K562 (cell line): ENCODE results near the gene MYB. TPM values are rescaled to one million over a fixed set of nuclear protein-coding genes. Genes with fewer than 3 reads are reported as not detected.

ENCODE experiments used
- ATAC-seq: fragments of 200-7000 bp; cut with Tn5 transposase; 3 replicates; pipeline ENCODE4 v1.9.1; 2020; ENCODE audit warnings: moderate library complexity
- BruUV-seq: library from RNA; stranded (reverse); fragments of 400-500 nt; replicated peaks from 2 replicates; lab custom pipeline; 2021; lab: Mats Ljungman, UMichigan
- CTCF ChIA-PET: fragments of 300-600 bp; formaldehyde crosslinking; extraction: SDS; loops from one replicate; lab custom pipeline; 2021; ENCODE audit warnings: low intra/inter-chr PET ratio; lab: Yijun Ruan, JAX
- POLR2A ChIA-PET: fragments of 300-600, 350-650 bp; sonication (Branson Sonifier 250); formaldehyde crosslinking; extraction: SDS; loops from one replicate; lab custom pipeline; 2021; ENCODE audit warnings: antibody characterized with exemption, inconsistent platforms; lab: Yijun Ruan, JAX
- DNase-seq, 4 experiments: peaks; one replicate each; pipeline versions ENCODE4 v3.0.0 to v3.0.0-alpha.2; 2011 to 2018; ENCODE audit warnings: low spot score in 3 of 4, mixed read lengths in 3 of 4; ENCODE audit errors: extremely low read depth in 1 of 4
- FAIRE-seq: peaks from 2 replicates; lab custom pipeline; 2011; peaks lifted over from hg19 to GRCh38; lab: Jason Lieb, UNC
- H2AFZ ChIP-seq: 2 replicates; pipeline ENCODE4 v1.6.0; 2011; ENCODE audit warnings: low read depth, low read length, control low read depth, inconsistent platforms
- H3K27ac ChIP-seq: fragments of 200-600 bp; 3 replicates; pipeline ENCODE4 v1.8.0; 2011; ENCODE audit warnings: low read depth, mild to moderate bottlenecking, control low read depth, inconsistent platforms, low read length, moderate library complexity, mixed read lengths; ENCODE audit errors: extremely low read depth
- H3K27me3 ChIP-seq, 2 experiments: fragments of 300-600 bp in 1 of 2; 2 replicates in 1 of 2; 3 replicates in 1 of 2; pipeline versions ENCODE4 v1.6.0 to v1.8.0; 2011; ENCODE audit warnings: inconsistent platforms in 2 of 2, low read length in 2 of 2, mild to moderate bottlenecking in 1 of 2, mixed read lengths in 1 of 2, moderate library complexity in 1 of 2; ENCODE audit not compliant: control insufficient read depth in 2 of 2, insufficient read depth in 2 of 2
- H3K36me3 ChIP-seq: fragments of 300-600 bp; 3 replicates; pipeline ENCODE4 v1.8.0; 2011; ENCODE audit warnings: mild to moderate bottlenecking, low read length, inconsistent platforms; ENCODE audit not compliant: control insufficient read depth, insufficient read depth
- H3K4me1 ChIP-seq, 2 experiments: fragments of 200-600 bp in 1 of 2; replicated peaks in 1 of 2; 2 replicates in 1 of 2; 3 replicates in 1 of 2; pipeline versions ENCODE4 v1.5.1 to v1.8.0; 2011; ENCODE audit warnings: inconsistent platforms in 2 of 2, low read length in 2 of 2, mild to moderate bottlenecking in 1 of 2, mixed read lengths in 1 of 2, moderate library complexity in 1 of 2; ENCODE audit not compliant: control insufficient read depth in 2 of 2, insufficient read depth in 2 of 2
- H3K4me2 ChIP-seq: 2 replicates; pipeline ENCODE4 v1.6.1; 2011; ENCODE audit warnings: low read length, control low read depth, inconsistent platforms, mixed read lengths; ENCODE audit not compliant: insufficient read depth
- H3K4me3 ChIP-seq: fragments of 200-600 bp; sonication (generic), shearing (Covaris generic); 2 replicates; pipeline ENCODE4 v1.5.1; 2016; ENCODE audit warnings: control low read depth, inconsistent platforms
- H3K79me2 ChIP-seq: fragments of 200-600 bp; 3 replicates; pipeline ENCODE4 v1.8.0; 2011; ENCODE audit warnings: low read length, inconsistent platforms; ENCODE audit not compliant: control insufficient read depth, insufficient read depth
- H3K9ac ChIP-seq, 2 experiments: 2 replicates each; pipeline versions ENCODE4 v1.6.0 to v1.6.1; 2011; ENCODE audit warnings: low read depth in 2 of 2, low read length in 2 of 2, control low read depth in 1 of 2, inconsistent platforms in 1 of 2, mild to moderate bottlenecking in 1 of 2, mixed read lengths in 1 of 2; ENCODE audit not compliant: insufficient read depth in 1 of 2
- H3K9me1 ChIP-seq: one replicate; pipeline ENCODE4 v1.6.0; 2011; ENCODE audit warnings: inconsistent platforms, mild to moderate bottlenecking, low read length, moderate library complexity; ENCODE audit not compliant: control insufficient read depth, insufficient read depth
- H3K9me3 ChIP-seq: replicated peaks from 2 replicates; pipeline ENCODE4 v1.5.1; 2011; ENCODE audit warnings: low read depth, low read length, inconsistent platforms; ENCODE audit not compliant: control insufficient read depth, insufficient read depth
- H4K20me1 ChIP-seq: replicated peaks from 2 replicates; pipeline ENCODE4 v1.6.1; 2011; ENCODE audit warnings: low read length, inconsistent platforms, mixed read lengths; ENCODE audit not compliant: control insufficient read depth, insufficient read depth
- CBFA2T3 ChIP-seq: fragments of 450-650 bp; IDR thresholded peaks from 2 replicates; pipeline ENCODE4 v1.6.1; 2017
- CREM ChIP-seq: IDR thresholded peaks from 2 replicates; pipeline ENCODE4 v1.6.1; 2014; ENCODE audit warnings: antibody characterized with exemption, low read depth
- DMBX1 ChIP-seq: fragments of 250-450 bp; sonication (Bioruptor Pico); IDR thresholded peaks from 2 replicates; pipeline ENCODE4 v1.8.0; 2022; ENCODE audit warnings: inconsistent platforms, mild to moderate bottlenecking, moderate library complexity, borderline replicate concordance
- EHMT2 ChIP-seq: fragments of 450-650 bp; IDR thresholded peaks from 2 replicates; pipeline ENCODE4 v1.6.1; 2018; ENCODE audit warnings: antibody characterized with exemption
- GABPA ChIP-seq: fragments of 200-800 bp; sonication (Bioruptor generic); conservative IDR thresholded peaks from 2 replicates; pipeline ENCODE4 v1.6.1; 2016; ENCODE audit warnings: low read depth, missing genetic modification characterization, missing compliant biosample characterization
- JUND ChIP-seq, 2 experiments: IDR thresholded peaks; 2 replicates in 1 of 2; 3 replicates in 1 of 2; pipeline ENCODE4 v1.6.1; 2011; ENCODE audit warnings: borderline replicate concordance in 2 of 2, low read depth in 2 of 2, low read length in 2 of 2, improper control_type of control experiment in 1 of 2, missing biosample characterization in 1 of 2, missing genetic modification characterization in 1 of 2, missing genetic modification reagents in 1 of 2
- MAFK ChIP-seq: IDR thresholded peaks from 2 replicates; pipeline ENCODE4 v1.6.1; 2011; ENCODE audit warnings: low read length, improper control_type of control experiment
- NFE2L1 ChIP-seq: fragments of 450-650 bp; IDR thresholded peaks from 2 replicates; pipeline ENCODE4 v1.6.1; 2016; ENCODE audit warnings: missing genetic modification characterization, low read depth, mild to moderate bottlenecking, missing compliant biosample characterization, moderate library complexity, borderline replicate concordance
- POLR2B ChIP-seq: fragments of 450-650 bp; IDR thresholded peaks from 2 replicates; pipeline ENCODE4 v1.6.1; 2018; ENCODE audit warnings: low read depth; ENCODE audit not compliant: partially characterized antibody
- SMARCA5 ChIP-seq: fragments of 450-650 bp; IDR thresholded peaks from 2 replicates; pipeline ENCODE4 v1.6.1; 2016
- SPI1 ChIP-seq: IDR thresholded peaks from 2 replicates; pipeline ENCODE4 v1.6.1; 2011; ENCODE audit warnings: low read depth, low read length, control low read depth, borderline replicate concordance
- TFAM ChIP-seq: fragments of 250-450 bp; sonication (Bioruptor Pico); conservative IDR thresholded peaks from 2 replicates; pipeline ENCODE4 v1.5.0; 2021; ENCODE audit warnings: mild to moderate bottlenecking, moderate library complexity
- WHSC1 ChIP-seq: IDR thresholded peaks from one replicate; pipeline ENCODE4 v1.6.1; 2012; ENCODE audit warnings: low read length, control low read depth, inconsistent platforms
- ZKSCAN3 ChIP-seq: fragments of 250-450 bp; sonication (Bioruptor Pico); IDR thresholded peaks from 2 replicates; pipeline ENCODE4 v1.4.0; 2020
- ZNF436 ChIP-seq: fragments of 250-450, 450-650 bp; sonication (Bioruptor Pico); formaldehyde crosslinking; IDR thresholded peaks from 2 replicates; pipeline ENCODE4 v1.7.0; 2020; ENCODE audit warnings: mild to moderate bottlenecking
- WGBS: fragments of 100-300 bp; shearing (Covaris generic); methylation state at CpG from one replicate; pipeline ENCODE4 v1.1.6; 2016; ENCODE audit warnings: low coverage, mixed read lengths; ENCODE audit not compliant: insufficient coverage; ENCODE audit errors: missing lambda C conversion rate; 5-methylcytosine and 5-hydroxymethylcytosine counted together
- in situ Hi-C: fragments of 300-500 bp; cut with MboI; formaldehyde crosslinking; loops from 4 replicates; pipeline ENCODE4 v1.15.0; 2018; ENCODE audit warnings: inconsistent platforms, mixed read lengths
- intact Hi-C: fragments of 100-400 bp; cut with micrococcal nuclease; formaldehyde crosslinking; loops from 2 replicates; pipeline ENCODE4 v1.14.2; 2022
- polyA plus RNA-seq, 8 experiments: library from polyadenylated mRNA; depleted of rRNA in 4 of 8; stranded (reverse) in 5 of 8; unstranded in 3 of 8; fragments of >200 nt; fragmentation: Nextera tagmentation in 2 of 8; fragmentation: Illumina TruSeq in 1 of 8; extraction: Ambion mirVana in 2 of 8; extraction: Trizol in 1 of 8; gene quantifications; 2 replicates each; pipeline versions ENCODE4 v1.2.1 to v1.2.3, GENCODE V29; 2011 to 2014; ENCODE audit warnings: inconsistent platforms in 1 of 8, missing spikeins in 1 of 8
- total RNA-seq, 7 experiments: library from RNA; depleted of rRNA in 6 of 7; stranded (reverse); fragments of >200 nt in 6 of 7; fragmentation: Illumina TruSeq in 2 of 7; extraction: Trizol in 2 of 7; gene quantifications; 2 replicates each; pipeline versions ENCODE4 v1.2.1 to v1.2.3, GENCODE V29; 2011 to 2021; ENCODE audit warnings: low replicate concordance in 1 of 7
- TF ChIP-seq, protein P1 (sequence below), 3 experiments: IDR thresholded peaks in 2 of 3; conservative IDR thresholded peaks in 1 of 3; 2 replicates each; pipeline ENCODE4 v1.5.1; 2011 to 2012; ENCODE audit warnings: low read length in 3 of 3, mild to moderate bottlenecking in 3 of 3, control low read depth in 2 of 3, improper control_type of control experiment in 1 of 3, inconsistent platforms in 1 of 3, low read depth in 1 of 3, mixed read lengths in 1 of 3, moderate library complexity in 1 of 3; ENCODE audit not compliant: insufficient read depth in 2 of 3

MYB gene
- total and polyA plus RNA-seq, 9 of the 15 experiments (the other 6 are each of a cell fraction or from before 2014, with no cell fraction given), result 35.8 to 218 (median 140) TPM

DNA sequence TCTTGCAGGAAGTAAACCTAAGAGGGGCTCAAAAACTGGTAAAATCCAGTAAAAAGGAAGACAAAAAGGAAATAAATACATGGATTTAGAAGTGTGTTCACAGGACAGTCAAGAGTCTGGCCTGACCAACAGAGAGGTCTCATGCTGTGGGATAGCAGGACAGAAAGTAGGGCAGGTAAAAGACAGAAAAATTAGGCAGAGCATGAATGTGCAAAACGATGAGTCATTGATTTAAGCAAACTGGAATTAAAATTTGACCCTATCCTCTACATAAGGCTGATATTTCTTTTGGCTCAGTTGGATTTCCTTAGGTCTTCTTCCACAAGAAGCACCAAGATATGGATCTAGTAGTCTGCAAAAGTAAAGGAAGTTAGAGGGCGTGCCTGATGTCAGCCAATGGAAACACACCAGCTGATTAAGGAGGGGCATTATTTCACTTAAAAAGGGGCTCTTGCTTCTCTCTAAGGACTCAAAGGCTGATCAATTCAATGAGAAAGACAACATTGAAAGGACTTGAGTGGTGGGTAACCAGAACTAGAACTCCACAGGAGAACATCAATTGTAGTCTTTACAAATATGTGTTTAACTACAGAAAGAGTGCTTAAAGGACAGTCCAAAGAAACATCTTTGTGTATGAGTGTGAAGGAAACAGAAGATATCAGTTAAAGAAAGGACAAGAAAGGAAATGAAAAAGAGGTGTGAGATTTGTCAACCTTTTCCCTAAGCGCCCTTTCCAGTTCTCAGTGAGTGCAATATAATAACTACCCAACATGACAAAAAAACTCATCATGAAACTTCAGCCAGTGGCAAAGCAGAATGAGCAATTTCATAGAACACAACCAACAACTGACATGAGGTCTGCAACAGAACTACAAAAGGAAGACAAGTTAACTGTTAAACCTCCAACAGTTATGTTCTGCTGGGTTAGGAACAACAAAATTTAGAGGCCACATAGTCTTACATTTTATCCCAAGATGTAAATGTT is 19.4 kb upstream of the MYB start (continued):
- TF ChIP-seq ZNF436 (no peak), JUND (IDR thresholded peaks at IDR 0.05; ENCODE audit: borderline replicate concordance, low read depth, low read length) (peak; percentile 13; the same call in 1 of the 2 replicates), JUND (tag; IDR thresholded peaks at IDR 0.05; ENCODE audit: borderline replicate concordance, low read depth, low read length) (no peak; the same call in 2 of the 3 replicates), NFE2L1 (tag) (peak; percentile 39; the same call in 1 of the 2 replicates), WHSC1 (no peak), MAFK (peak; percentile 26; the same call in 1 of the 2 replicates)

DNA sequence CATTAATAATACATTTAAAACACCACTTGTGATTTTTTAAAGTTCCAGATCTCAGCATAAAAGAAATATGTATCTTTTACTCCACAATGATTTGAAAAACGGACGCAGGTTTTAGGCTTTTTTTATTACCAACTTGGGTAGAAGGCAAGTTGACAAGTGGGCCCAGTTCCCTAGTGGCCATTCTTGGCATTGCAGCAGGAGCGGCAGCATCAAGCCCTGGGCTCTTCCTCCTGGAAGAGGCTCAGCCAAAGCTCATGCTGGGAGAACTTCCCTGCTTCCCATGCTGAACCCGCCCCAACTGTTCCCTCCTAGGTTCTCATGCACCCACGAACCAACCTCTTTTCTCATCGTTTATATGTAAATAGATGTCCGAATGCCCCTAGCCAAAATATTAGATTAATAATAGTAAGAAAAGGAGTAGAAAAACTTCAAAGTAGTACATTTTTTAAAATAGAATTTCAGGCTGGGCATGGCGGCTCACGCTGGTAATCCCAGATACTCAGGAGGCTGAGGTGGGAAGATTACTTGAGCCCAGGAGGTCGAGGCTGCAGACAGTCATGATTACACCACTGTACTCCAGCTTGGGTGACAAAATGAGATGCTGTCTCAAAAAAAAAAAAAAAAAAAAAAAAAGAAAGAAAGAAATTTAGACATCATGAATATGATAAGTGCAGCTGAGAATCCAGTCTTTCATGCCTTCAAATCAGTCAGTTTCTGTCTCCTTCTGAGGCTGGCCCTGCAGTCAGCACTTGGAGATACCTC is 18.2 kb upstream of the MYB start:
- peak; percentile 81 for FAIRE-seq
- WGBS, result 6% methylated on average over 10 of the region's 10 CpGs
- peaks cover 0 to 17% of the 10 kb centered on the region in 2 experiments; a peak in 3 of 5 replicates for H3K4me1 ChIP-seq
- no peak overlapping the region for H3K4me2 ChIP-seq
- H2AFZ ChIP-seq, result peak overlapping the region; percentile 74; the same call in 1 of the 2 replicates
- intact Hi-C loops (no loop called here), in situ Hi-C loops (no loop called here)
- CTCF ChIA-PET, result no interaction called here
- no peaks in the 10 kb centered on the region for H3K9me1 ChIP-seq
- no peaks in the 10 kb centered on the region for H3K27me3 ChIP-seq
- no peaks in the 10 kb centered on the region for H3K9me3 ChIP-seq
- H3K36me3 ChIP-seq, result no peaks in the 10 kb centered on the region
- peak; percentile 72 to 86 (median 74) for DNase-seq
- no peak overlapping the region for H3K9ac ChIP-seq
- H3K27ac ChIP-seq, result no peak overlapping the region
- no peak overlapping the region for H3K4me3 ChIP-seq
- POLR2A ChIA-PET, result interaction anchor here (1.0 to 2.1 kb wide), 5 partner anchors 14 to 121 kb away, joined by 3 to 8 read pairs (median 3); no protein-coding TSS in a partner anchor
- no TSS peak for BruUV-seq
- H3K79me2 ChIP-seq, result no peaks in the 10 kb centered on the region
- H4K20me1 ChIP-seq, result no peaks in the 10 kb centered on the region
- ATAC-seq, result peak; percentile 89
- no peak for TF ChIP-seq SMARCA5
- no peak for TF ChIP-seq TFAM (CRISPR knock-in tag)
- no peak for TF ChIP-seq GABPA (tag)
- TF ChIP-seq DMBX1 (CRISPR knock-in tag), result no peak
- TF ChIP-seq CREM, result 0 out of 2 replicates have a peak, but pooled peaks have one; percentile 8
- TF ChIP-seq SPI1, result peak; percentile 43; the same call in 1 of the 2 replicates
- no peak for TF ChIP-seq ZKSCAN3 (CRISPR knock-in tag)
- TF ChIP-seq POLR2B, result no peak
- TF ChIP-seq JUND (IDR thresholded peaks at IDR 0.05; ENCODE audit: borderline replicate concordance, low read depth, low read length), result 0 out of 2 replicates have a peak, but pooled peaks have one; percentile 5
- TF ChIP-seq JUND (tag; IDR thresholded peaks at IDR 0.05; ENCODE audit: borderline replicate concordance, low read depth, low read length), result no peak
- TF ChIP-seq, protein P1, sequence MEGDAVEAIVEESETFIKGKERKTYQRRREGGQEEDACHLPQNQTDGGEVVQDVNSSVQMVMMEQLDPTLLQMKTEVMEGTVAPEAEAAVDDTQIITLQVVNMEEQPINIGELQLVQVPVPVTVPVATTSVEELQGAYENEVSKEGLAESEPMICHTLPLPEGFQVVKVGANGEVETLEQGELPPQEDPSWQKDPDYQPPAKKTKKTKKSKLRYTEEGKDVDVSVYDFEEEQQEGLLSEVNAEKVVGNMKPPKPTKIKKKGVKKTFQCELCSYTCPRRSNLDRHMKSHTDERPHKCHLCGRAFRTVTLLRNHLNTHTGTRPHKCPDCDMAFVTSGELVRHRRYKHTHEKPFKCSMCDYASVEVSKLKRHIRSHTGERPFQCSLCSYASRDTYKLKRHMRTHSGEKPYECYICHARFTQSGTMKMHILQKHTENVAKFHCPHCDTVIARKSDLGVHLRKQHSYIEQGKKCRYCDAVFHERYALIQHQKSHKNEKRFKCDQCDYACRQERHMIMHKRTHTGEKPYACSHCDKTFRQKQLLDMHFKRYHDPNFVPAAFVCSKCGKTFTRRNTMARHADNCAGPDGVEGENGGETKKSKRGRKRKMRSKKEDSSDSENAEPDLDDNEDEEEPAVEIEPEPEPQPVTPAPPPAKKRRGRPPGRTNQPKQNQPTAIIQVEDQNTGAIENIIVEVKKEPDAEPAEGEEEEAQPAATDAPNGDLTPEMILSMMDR (IDR thresholded peaks at IDR 0.05 in 2 of 3, conservative IDR thresholded peaks at IDR 0.05 in 1 of 3; ENCODE audit: insufficient read depth in 2 of 3, low read depth in 1 of 3, low read length in 3 of 3), result peak; percentile 72 to 91 (median 73)
- TF ChIP-seq CBFA2T3, result no peak
- TF ChIP-seq EHMT2, result peak; percentile 58; the same call in 1 of the 2 replicates
